ENCODE measurements around the gene RRAGC. TPM values are rescaled to one million over a fixed set of nuclear protein-coding genes. Genes with fewer than 3 reads are reported as not detected.

Gene RRAGC
- total and polyA plus RNA-seq, 10 of the 15 experiments (the other 5 are each of a cell fraction or from before 2014, with no cell fraction given), result 5.5 to 22.1 (median 15.0) TPM

GRCh38 chr1:38852780-38853179 is 6.8 kb downstream of the RRAGC start:
- Histone ChIP-seq H3K9me3 (replicated peaks; ENCODE audit: control insufficient read depth, insufficient read depth, low read length) (no peaks in the 10 kb centered on the region), H2AFZ (ENCODE audit: control insufficient read depth, low read depth, low read length) (peak overlapping the region; percentile 33; the same call in 1 of the 2 replicates), H4K20me1 (ENCODE audit: control insufficient read depth, insufficient read depth) (no peaks in the 10 kb centered on the region), H3K79me2 (ENCODE audit: control insufficient read depth, insufficient read depth, low read length) (peaks cover 15% of the 10 kb centered on the region), H3K9ac (ENCODE audit: control insufficient read depth, insufficient read depth, low read length) (0 out of 2 replicates have a peak overlapping the region, but pooled peaks have one; percentile 9), H3K4me1 (ENCODE audit: control insufficient read depth, insufficient read depth, low read length) (peaks cover 18% of the 10 kb centered on the region), H3K27me3 (replicated peaks in 1 of 2; ENCODE audit: control insufficient read depth in 2 of 2, insufficient read depth in 2 of 2, low read length in 1 of 2) (no peaks in the 10 kb centered on the region), H3K4me2 (ENCODE audit: control insufficient read depth, insufficient read depth) (peak overlapping the region; percentile 72), H3K27ac (ENCODE audit: control insufficient read depth, insufficient read depth) (peak overlapping the region; percentile 47), H3K4me3 (peak overlapping the region; percentile 23; the same call in 1 of the 2 replicates), H3K36me3 (ENCODE audit: control insufficient read depth in 2 of 2, insufficient read depth in 2 of 2, low read length in 1 of 2) (peaks cover 2 to 7% of the 10 kb centered on the region in 2 experiments; a peak in 2 of 4 replicates)
- RAD21 ChIA-PET (ENCODE audit: unreplicated experiment), result interaction anchor here (0.9 to 1.3 kb wide), 2 partner anchors 340 to 823 kb away, joined by 4 read pairs; no protein-coding TSS in a partner anchor
- peak; percentile 80 for FAIRE-seq
- CTCF ChIA-PET, result interaction anchor here (1.1 kb wide), 1 partner anchor 8 kb away, joined by 3 read pairs; no protein-coding TSS in a partner anchor
- POLR2A ChIA-PET, result interaction anchor here (0.6 to 0.9 kb wide), 3 partner anchors 8 to 21 kb away, joined by 3 to 4 read pairs (median 4); partner anchors contain the start of gene MYCBP
- in situ Hi-C loops (cut with MboI), result no loop called here
- WGBS (ENCODE audit: insufficient coverage, insufficient replicate concordance, low lambda C conversion rate, missing lambda C conversion rate), result 1% methylated on average over 4 of the region's 4 CpGs
- intact Hi-C loops (cut with micrococcal nuclease; ENCODE audit: unreplicated experiment), result loop anchor here (10.0 kb wide), 1 partner anchor 172 kb away; the partner anchor contains the start of gene NDUFS5
- ATAC-seq, result peak; percentile 75
- no TSS peak for BruUV-seq (replicated peaks)
- SMC1A ChIA-PET (ENCODE audit: uncharacterized antibody, unreplicated experiment), result interaction anchor here (0.9 kb wide), 1 partner anchor 20 kb away, joined by 5 read pairs; no protein-coding TSS in a partner anchor
- DNase-seq (ENCODE audit: low read depth, low spot score), result peak; percentile 50
- TF ChIP-seq SMAD1 (IDR thresholded peaks at IDR 0.05; ENCODE audit: low read depth, partially characterized antibody) (no peak), CBFB (IDR thresholded peaks at IDR 0.05; ENCODE audit: low read depth) (no peak), EZH2 (IDR thresholded peaks at IDR 0.05; ENCODE audit: borderline replicate concordance, control insufficient read depth, low read depth, low read length) (no peak), POLR2A (IDR thresholded peaks at IDR 0.05; ENCODE audit: low read depth, low read length) (no peak), HDAC2 (IDR thresholded peaks at IDR 0.05) (no peak), CHD2 (IDR thresholded peaks at IDR 0.05; ENCODE audit: borderline replicate concordance, low read depth, low read length) (no peak), SREBF2 (IDR thresholded peaks at IDR 0.05; ENCODE audit: low read length) (no peak), YBX1 (IDR thresholded peaks at IDR 0.05) (no peak), ZNF217 (IDR thresholded peaks at IDR 0.05) (no peak), BRCA1 (IDR thresholded peaks at IDR 0.05; ENCODE audit: low read depth, low read length) (no peak), RAD21 (IDR thresholded peaks at IDR 0.05; ENCODE audit: insufficient read depth, low read depth, low read length) (no peak), ZNF24 (IDR thresholded peaks at IDR 0.05) (no peak), TCF7 (IDR thresholded peaks at IDR 0.05; ENCODE audit: borderline replicate concordance) (no peak), FOXM1 (IDR thresholded peaks at IDR 0.05; ENCODE audit: low read depth, low read length) (0 out of 2 replicates have a peak, but pooled peaks have one; percentile 39), IRF4 (IDR thresholded peaks at IDR 0.05; ENCODE audit: low read depth, low read length) (peak; percentile 82), POLR2AphosphoS2 (IDR thresholded peaks at IDR 0.05; ENCODE audit: low read depth, low read length) (no peak), RELB (IDR thresholded peaks at IDR 0.05; ENCODE audit: low read depth) (0 out of 2 replicates have a peak, but pooled peaks have one; percentile 30)
- TF ChIP-seq, protein P1, sequence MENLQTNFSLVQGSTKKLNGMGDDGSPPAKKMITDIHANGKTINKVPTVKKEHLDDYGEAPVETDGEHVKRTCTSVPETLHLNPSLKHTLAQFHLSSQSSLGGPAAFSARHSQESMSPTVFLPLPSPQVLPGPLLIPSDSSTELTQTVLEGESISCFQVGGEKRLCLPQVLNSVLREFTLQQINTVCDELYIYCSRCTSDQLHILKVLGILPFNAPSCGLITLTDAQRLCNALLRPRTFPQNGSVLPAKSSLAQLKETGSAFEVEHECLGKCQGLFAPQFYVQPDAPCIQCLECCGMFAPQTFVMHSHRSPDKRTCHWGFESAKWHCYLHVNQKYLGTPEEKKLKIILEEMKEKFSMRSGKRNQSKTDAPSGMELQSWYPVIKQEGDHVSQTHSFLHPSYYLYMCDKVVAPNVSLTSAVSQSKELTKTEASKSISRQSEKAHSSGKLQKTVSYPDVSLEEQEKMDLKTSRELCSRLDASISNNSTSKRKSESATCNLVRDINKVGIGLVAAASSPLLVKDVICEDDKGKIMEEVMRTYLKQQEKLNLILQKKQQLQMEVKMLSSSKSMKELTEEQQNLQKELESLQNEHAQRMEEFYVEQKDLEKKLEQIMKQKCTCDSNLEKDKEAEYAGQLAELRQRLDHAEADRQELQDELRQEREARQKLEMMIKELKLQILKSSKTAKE (IDR thresholded peaks at IDR 0.05; ENCODE audit: low read depth, poor library complexity, severe bottlenecking), result no peak
- TF ChIP-seq, protein P2, sequence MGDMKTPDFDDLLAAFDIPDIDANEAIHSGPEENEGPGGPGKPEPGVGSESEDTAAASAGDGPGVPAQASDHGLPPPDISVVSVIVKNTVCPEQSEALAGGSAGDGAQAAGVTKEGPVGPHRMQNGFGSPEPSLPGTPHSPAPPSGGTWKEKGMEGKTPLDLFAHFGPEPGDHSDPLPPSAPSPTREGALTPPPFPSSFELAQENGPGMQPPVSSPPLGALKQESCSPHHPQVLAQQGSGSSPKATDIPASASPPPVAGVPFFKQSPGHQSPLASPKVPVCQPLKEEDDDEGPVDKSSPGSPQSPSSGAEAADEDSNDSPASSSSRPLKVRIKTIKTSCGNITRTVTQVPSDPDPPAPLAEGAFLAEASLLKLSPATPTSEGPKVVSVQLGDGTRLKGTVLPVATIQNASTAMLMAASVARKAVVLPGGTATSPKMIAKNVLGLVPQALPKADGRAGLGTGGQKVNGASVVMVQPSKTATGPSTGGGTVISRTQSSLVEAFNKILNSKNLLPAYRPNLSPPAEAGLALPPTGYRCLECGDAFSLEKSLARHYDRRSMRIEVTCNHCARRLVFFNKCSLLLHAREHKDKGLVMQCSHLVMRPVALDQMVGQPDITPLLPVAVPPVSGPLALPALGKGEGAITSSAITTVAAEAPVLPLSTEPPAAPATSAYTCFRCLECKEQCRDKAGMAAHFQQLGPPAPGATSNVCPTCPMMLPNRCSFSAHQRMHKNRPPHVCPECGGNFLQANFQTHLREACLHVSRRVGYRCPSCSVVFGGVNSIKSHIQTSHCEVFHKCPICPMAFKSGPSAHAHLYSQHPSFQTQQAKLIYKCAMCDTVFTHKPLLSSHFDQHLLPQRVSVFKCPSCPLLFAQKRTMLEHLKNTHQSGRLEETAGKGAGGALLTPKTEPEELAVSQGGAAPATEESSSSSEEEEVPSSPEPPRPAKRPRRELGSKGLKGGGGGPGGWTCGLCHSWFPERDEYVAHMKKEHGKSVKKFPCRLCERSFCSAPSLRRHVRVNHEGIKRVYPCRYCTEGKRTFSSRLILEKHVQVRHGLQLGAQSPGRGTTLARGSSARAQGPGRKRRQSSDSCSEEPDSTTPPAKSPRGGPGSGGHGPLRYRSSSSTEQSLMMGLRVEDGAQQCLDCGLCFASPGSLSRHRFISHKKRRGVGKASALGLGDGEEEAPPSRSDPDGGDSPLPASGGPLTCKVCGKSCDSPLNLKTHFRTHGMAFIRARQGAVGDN (IDR thresholded peaks at IDR 0.05), result no peak
